GM19193 (cell line): ENCODE data around the gene LARGE1.

Source experiments
- POLR2A ChIP-seq: IDR thresholded peaks from 4 replicates; pipeline ENCODE4 v1.6.1; 2011; ENCODE audit not compliant: insufficient read depth, insufficient read length; ENCODE audit errors: extremely low read depth

LARGE1 gene

GRCh38 chr22:33477120-33478111 is 442.9 kb downstream of the LARGE1 start:
- TF ChIP-seq POLR2A: no peak

DNA sequence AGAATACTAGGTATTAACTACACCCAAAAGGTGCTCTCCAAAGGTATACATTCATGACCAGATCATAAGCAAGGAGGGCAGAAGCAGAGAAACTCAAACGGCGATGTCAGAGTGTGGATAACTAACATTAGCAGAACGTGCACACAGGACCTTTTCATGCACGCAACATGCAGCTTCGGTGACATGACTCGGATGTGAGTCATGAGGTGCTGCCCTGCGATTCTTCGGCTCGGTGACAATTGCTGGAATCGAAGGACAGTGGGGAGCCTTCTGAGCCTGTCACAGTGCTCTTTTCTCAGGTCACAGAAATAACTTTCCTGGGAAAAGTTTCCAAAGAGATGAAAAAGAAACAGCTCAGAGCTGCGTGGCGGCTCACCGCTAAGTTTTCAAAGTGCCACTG is 443.6 kb downstream of the LARGE1 start:
- TF ChIP-seq POLR2A: no peak

DNA sequence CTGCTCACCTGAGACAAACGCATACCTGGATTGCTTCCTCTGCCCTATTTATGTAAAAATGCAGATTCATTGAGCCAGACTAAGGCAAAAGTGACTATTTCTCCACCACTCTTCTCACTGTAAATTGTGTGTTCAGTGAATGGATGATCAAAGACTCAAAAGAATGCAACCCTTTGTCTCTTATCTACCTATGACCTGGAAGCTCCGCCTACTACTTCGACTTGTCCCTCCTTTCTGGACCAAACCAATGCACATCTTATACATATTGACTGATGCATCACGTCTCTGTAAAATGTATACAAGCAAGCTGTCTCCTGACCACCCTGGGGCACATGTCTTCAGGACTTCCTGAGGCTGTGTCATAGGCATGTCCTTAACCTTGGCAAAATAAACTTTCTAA is 444.1 kb downstream of the LARGE1 start:
- TF ChIP-seq POLR2A: no peak

DNA sequence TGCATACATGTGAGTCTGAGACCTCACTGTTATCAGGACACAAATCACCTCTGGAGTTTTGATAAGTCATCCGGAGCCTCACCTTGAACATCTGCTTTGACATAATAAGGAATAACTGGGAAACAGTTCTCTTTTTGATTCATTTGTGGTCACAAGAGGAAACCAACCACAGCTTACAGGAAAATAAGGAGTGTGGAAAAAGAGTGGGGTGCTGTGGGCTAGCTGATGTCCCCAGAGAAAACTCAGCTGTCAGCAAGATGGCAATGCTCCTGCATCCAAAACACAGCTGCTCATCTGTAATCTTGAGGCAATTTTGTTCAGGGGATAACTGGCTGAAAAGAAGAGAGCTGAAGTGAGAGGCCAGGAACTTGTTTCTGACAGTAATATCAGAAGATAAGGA is 445.7 kb downstream of the LARGE1 start:
- no peak for TF ChIP-seq POLR2A

DNA sequence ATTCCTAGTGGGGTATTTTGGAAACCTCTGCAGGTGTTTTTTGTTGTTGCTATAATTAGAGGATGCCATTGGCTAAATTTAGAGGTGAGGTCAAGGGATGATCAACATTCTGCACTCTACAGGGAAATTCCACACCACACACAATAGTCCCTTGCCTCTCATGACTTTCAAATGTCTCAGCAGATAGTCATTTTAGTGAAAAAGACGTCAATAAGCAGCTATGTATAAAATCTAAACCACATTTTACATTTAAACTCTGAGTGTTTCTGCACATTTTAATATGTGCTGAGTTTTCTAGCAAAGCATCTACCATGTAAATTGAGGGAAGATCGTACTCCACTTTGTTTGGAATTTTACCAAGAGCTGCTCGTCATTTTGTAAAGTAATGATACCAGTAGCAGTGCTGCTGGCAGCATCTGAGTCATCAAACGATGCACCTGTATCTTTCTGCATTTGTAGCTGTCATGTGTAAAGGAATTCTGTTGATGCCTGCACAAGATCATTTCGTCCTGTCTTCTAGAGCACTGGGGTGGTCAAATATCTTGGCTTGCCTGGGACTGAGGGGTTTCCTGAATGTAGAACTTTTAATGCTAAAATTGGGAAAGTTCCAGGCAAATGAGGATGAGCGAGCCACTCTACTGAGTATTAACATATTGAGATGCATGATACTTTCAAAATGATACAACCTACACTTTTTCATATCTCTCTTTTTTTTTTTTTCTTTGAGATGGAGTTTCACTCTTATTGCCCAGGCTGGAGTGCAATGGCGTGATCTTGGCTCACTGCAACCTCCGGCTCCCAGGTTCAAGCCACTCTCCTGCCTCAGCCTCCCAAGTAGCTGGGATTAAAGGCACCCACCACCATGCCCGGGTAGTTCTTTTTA is 447.6 kb downstream of the LARGE1 start:
- TF ChIP-seq POLR2A: no peak

DNA sequence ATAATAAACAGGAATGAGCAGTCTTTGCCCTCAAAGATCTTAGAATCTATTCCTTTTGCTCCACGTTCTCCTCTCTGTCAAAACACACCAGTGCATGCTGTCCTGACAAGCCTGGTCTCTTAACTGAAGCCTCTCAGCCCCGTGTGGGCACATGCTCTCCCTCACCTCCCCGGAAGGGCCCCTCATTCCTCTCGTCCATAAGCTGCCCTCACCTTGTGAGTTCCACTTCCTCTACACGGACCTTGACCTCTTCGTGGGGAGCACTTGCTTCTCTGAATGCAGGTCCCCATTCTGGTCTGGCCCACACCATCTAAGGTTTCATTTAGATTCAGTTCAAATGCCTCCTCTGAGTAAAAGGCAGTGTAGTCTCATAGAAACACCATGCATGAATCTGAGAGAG is 449.8 kb downstream of the LARGE1 start:
- TF ChIP-seq POLR2A: no peak

GRCh38 chr22:33467620-33468095 is 452.6 kb downstream of the LARGE1 start:
- no peak for TF ChIP-seq POLR2A

- no peak for TF ChIP-seq POLR2A
Measured at GRCh38 chr22:33467080-33467479, 453.2 kb downstream of the LARGE1 start.

DNA sequence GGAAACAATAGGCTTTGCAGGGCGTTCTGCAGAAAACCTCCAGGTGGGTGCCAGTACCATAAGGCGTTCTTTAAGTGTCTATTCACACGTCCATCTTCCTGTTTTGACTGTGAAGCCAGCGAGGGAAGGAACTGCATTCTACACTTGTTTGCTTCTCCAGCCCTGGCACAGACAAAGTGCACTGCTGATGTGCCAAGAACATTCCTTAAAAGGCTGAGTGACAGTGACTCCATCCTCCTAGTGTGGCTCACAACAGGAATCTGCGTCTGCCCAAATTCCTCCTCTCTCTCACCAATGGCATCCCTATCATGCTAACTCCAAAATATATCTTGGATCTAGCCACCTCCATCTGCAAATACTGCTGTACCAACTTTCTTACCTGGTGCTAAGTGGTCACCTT is 454.7 kb downstream of the LARGE1 start:
- no peak for TF ChIP-seq POLR2A

- no peak for TF ChIP-seq POLR2A
Measured at GRCh38 chr22:33464698-33465097, 455.6 kb downstream of the LARGE1 start.

DNA sequence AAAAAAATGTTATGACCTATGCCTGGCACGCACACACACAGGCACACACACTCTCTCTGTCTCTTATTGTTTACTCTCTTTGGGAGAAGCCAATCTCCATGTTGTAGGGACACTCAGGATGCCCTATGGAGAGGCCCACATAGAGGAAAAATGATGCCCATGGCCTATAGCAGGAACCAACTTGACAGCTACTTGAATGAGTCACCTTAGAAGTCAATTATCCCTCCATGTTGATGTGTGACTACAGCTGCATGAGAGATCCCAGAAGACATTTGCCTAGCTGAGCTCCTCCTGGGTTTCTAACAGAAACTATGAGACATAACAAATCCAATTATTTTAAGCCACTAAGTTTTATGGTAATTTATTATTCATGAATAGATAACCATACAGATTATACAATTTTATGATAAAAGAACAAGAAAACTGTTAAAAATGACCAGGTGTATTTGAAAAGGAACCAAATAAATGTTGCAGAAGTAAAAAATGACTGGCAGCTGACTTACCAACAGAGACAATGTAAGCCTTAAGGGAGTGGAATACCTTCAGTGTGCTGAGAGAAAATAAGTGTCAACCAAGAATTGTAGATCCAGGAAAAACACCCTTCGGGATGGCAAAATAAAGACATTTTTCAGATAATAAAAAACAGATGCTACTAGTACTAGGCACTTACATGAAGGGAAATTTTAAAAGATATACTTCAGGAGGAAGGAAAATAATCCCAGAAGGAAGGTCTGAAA is 458.4 kb downstream of the LARGE1 start:
- TF ChIP-seq POLR2A: no peak

DNA sequence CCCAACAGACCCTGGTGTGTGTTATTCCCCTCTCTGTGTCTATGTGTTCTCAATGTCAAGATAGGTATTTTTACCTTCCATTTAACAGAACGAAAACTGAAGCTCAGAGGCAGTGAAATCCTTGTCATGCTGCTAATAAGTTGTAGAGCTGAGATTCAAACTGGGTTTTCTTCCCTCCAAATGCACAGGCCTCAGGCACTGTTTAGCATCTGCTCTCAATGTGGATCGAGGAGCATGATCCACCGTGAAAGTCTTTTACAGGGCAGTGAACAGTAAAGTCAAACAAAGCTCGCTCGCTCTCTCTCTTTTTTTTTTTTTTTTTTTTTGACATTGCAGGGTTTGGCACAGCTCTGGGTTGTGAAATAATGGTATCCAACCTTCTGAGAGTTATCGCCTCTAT is 461.1 kb downstream of the LARGE1 start:
- no peak for TF ChIP-seq POLR2A

DNA sequence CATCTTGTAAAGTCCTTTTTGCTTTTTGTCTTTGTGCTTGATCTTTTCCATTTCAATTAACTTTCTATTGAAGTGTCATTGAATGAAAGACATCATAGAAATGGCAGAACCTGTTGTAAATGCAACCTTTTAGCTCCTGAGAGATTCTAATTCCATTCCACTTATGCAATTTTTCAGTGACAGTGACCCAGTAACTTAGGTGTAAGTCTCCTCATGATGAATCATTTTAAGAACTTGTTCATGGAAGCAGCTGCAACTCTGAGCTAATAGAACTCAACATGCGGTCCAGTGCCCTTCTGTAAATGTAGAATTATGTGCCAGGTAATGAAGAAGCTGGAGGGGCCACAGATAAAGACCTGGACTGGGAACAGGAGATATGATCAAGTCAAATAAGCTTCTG is 463.8 kb downstream of the LARGE1 start:
- no peak for TF ChIP-seq POLR2A

GRCh38 chr22:33455036-33455435 is 465.2 kb downstream of the LARGE1 start:
- no peak for TF ChIP-seq POLR2A

- no peak for TF ChIP-seq POLR2A
Measured at GRCh38 chr22:33451866-33452469, 468.3 kb downstream of the LARGE1 start.

GRCh38 chr22:33450756-33451155 is 469.5 kb downstream of the LARGE1 start:
- no peak for TF ChIP-seq POLR2A
